A673 (cell line): Measurements from ENCODE around the gene ASIC3. TPM values are rescaled to one million over a fixed set of nuclear protein-coding genes. Genes with fewer than 3 reads are reported as not detected.
A peak's percentile ranks its signal among the peaks of the same experiment; 100 is the strongest.

ENCODE experiments used
- BruUV-seq: library from RNA; stranded (reverse); fragments of 400-500 nt; replicated peaks from 2 replicates; lab custom pipeline; 2021; lab: Mats Ljungman, UMichigan
- CTCF ChIA-PET: fragments of 300-600 bp; sonication (Branson Sonifier 250); formaldehyde crosslinking; loops from one replicate; lab custom pipeline; 2022; ENCODE audit warnings: antibody characterized with exemption; lab: Charles Lee
- POLR2A ChIA-PET: fragments of 300-600 bp; sonication (Branson Sonifier 250); formaldehyde crosslinking; loops from one replicate; lab custom pipeline; 2022; ENCODE audit warnings: antibody characterized with exemption; ENCODE audit not compliant: low non-redundant PET; lab: Charles Lee
- DNase-seq: peaks from one replicate; pipeline ENCODE4 v3.0.0-alpha.2; 2015; ENCODE audit warnings: low spot score
- H3K27ac ChIP-seq: fragments of 200-600 bp; sonication (generic); 2 replicates; pipeline ENCODE4 v1.5.1; 2016; ENCODE audit warnings: mixed run types, low read depth, mild to moderate bottlenecking, mixed read lengths, antibody characterized with exemption, low read length; ENCODE audit not compliant: poor library complexity, severe bottlenecking
- H3K27me3 ChIP-seq: fragments of 200-600 bp; sonication (generic); replicated peaks from 2 replicates; pipeline ENCODE4 v1.6.1; 2017; ENCODE audit warnings: mixed run types, low read depth, mild to moderate bottlenecking, mixed read lengths, antibody characterized with exemption, low read length; ENCODE audit not compliant: insufficient read depth, poor library complexity
- H3K36me3 ChIP-seq: fragments of 200-600 bp; sonication (generic); 2 replicates; pipeline ENCODE4 v1.6.1; 2016; ENCODE audit warnings: mixed run types, mild to moderate bottlenecking, mixed read lengths, antibody characterized with exemption, low read length; ENCODE audit not compliant: insufficient read depth, poor library complexity, severe bottlenecking
- H3K4me1 ChIP-seq: fragments of 200-600 bp; sonication (generic); 2 replicates; pipeline ENCODE4 v1.6.1; 2017; ENCODE audit warnings: mixed run types, mild to moderate bottlenecking, mixed read lengths, antibody characterized with exemption, low read length; ENCODE audit not compliant: insufficient read depth, poor library complexity, severe bottlenecking
- H3K4me3 ChIP-seq: fragments of 200-600 bp; sonication (generic); 2 replicates; pipeline ENCODE4 v1.5.1; 2016; ENCODE audit warnings: low read depth, mixed run types, mild to moderate bottlenecking, mixed read lengths, low read length; ENCODE audit not compliant: poor library complexity, severe bottlenecking
- H3K9me3 ChIP-seq: fragments of 200-600 bp; sonication (generic); 2 replicates; pipeline ENCODE4 v1.6.1; 2016; ENCODE audit warnings: mixed run types, low read depth, mild to moderate bottlenecking, mixed read lengths, antibody characterized with exemption, low read length; ENCODE audit not compliant: poor library complexity, severe bottlenecking
- EZH2 ChIP-seq: fragments of 200-600 bp; sonication (generic); IDR thresholded peaks from 2 replicates; pipeline ENCODE4 v1.6.1; 2017; ENCODE audit warnings: borderline replicate concordance, low read depth, mild to moderate bottlenecking, mixed read lengths, antibody characterized with exemption, low read length; ENCODE audit not compliant: poor library complexity, severe bottlenecking
- intact Hi-C: fragments of 100-400 bp; cut with micrococcal nuclease; formaldehyde crosslinking; loops from one replicate; pipeline ENCODE4 v1.10.0; 2022; ENCODE audit not compliant: unreplicated experiment
- total RNA-seq: library from RNA; stranded (reverse); gene quantifications from 2 replicates; pipeline ENCODE4 v1.2.3, GENCODE V29; 2021
- TF ChIP-seq, protein P1 (sequence below): fragments of 300-800, 200-600 bp; sonication (generic); conservative IDR thresholded peaks from 2 replicates; pipeline ENCODE4 v1.5.1; 2017; ENCODE audit warnings: low read depth, mild to moderate bottlenecking, antibody characterized with exemption, low read length, moderate library complexity, mixed read lengths

ASIC3 gene
- total RNA-seq, 1 experiment from 2014 or later: 4.5 TPM

DNA sequence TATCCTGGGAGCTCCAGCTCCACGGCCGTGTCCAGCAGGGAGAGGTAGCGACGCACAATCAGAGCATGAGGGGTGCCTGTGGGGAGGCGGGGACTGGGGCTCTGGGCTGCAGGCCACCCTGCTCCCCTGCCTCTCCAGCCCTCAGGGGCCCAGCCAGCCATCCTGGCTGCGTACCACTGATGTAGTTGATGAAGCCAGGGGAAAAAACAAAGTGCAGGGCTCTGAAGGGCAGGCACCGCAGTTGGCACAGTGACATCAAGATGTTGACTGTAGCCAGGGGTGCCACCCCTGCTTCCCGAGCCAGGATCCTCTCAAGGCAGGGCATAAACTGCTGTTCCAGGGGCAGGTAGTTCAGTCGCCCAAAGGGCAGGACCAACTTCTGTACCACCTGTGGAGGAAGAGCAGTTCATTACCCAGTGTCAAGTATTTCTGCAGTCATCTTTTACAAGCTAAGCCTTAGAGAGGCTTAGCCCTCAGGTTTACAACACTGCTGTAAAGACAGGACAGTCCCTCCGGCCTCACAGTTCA, 29.4 kb downstream of the ASIC3 start:
- TF ChIP-seq, protein P1, sequence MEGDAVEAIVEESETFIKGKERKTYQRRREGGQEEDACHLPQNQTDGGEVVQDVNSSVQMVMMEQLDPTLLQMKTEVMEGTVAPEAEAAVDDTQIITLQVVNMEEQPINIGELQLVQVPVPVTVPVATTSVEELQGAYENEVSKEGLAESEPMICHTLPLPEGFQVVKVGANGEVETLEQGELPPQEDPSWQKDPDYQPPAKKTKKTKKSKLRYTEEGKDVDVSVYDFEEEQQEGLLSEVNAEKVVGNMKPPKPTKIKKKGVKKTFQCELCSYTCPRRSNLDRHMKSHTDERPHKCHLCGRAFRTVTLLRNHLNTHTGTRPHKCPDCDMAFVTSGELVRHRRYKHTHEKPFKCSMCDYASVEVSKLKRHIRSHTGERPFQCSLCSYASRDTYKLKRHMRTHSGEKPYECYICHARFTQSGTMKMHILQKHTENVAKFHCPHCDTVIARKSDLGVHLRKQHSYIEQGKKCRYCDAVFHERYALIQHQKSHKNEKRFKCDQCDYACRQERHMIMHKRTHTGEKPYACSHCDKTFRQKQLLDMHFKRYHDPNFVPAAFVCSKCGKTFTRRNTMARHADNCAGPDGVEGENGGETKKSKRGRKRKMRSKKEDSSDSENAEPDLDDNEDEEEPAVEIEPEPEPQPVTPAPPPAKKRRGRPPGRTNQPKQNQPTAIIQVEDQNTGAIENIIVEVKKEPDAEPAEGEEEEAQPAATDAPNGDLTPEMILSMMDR: no peak
- TF ChIP-seq EZH2: no peak
- no peaks in the 10 kb centered on the region for H3K27me3 ChIP-seq
- H3K4me1 ChIP-seq: peaks cover 31% of the 10 kb centered on the region
- intact Hi-C loops: no loop called here
- peaks cover 42% of the 10 kb centered on the region for H3K36me3 ChIP-seq
- ChIA-PET POLR2A (no interaction called here), CTCF (no interaction called here)
- no peak overlapping the region for H3K4me3 ChIP-seq
- BruUV-seq: no TSS peak
- DNase-seq: no peak
- no peaks in the 10 kb centered on the region for H3K9me3 ChIP-seq
- H3K27ac ChIP-seq: no peak overlapping the region

DNA sequence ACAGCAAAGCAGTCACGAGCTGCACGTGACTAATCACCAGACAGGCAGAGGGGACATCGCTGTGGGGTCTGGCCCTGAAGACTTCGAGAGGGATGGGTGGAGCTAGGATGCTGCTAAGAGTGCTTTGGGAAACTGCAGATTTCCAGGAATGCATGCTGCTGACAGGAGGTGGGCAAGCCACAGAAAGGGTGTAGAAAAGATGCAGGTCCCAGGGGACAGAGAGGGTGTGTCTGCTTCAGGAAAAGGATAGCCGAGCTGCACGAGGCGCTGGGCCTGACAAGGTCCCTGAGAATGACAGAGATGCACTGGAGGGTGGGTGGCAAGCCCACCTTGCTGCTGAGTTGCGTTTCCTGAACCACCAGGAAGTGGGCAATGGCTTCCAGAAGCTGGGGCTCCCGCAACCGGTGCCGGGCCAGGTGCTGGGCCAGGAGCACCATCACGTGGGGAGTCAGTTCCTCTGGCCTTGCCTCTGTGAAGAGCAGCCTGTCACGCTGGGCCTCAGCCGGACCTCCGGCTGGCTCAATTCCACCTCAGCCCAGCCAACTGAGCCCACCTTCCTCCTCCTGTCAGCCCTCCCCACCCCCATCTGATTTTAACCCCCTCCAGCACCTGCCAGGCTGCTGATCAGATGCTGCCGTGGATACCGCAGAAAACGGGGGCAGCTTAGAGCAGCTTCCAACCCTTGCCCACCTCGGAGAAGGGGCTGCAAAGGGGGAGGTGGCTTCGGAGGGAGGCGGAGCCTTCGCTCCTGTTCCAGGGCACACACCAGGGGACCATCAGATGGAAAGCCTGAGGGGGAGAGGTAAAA, 30.1 kb downstream of the ASIC3 start:
- no peak overlapping the region for H3K27ac ChIP-seq
- intact Hi-C loops: no loop called here
- ChIA-PET POLR2A (no interaction called here), CTCF (no interaction called here)
- H3K36me3 ChIP-seq: peaks cover 39% of the 10 kb centered on the region
- TF ChIP-seq EZH2: no peak
- TF ChIP-seq, protein P1: no peak
- H3K4me3 ChIP-seq: no peak overlapping the region
- H3K9me3 ChIP-seq: no peaks in the 10 kb centered on the region
- H3K27me3 ChIP-seq: no peaks in the 10 kb centered on the region
- no TSS peak for BruUV-seq
- peak; percentile 50 for DNase-seq
- peaks cover 33% of the 10 kb centered on the region for H3K4me1 ChIP-seq

DNA sequence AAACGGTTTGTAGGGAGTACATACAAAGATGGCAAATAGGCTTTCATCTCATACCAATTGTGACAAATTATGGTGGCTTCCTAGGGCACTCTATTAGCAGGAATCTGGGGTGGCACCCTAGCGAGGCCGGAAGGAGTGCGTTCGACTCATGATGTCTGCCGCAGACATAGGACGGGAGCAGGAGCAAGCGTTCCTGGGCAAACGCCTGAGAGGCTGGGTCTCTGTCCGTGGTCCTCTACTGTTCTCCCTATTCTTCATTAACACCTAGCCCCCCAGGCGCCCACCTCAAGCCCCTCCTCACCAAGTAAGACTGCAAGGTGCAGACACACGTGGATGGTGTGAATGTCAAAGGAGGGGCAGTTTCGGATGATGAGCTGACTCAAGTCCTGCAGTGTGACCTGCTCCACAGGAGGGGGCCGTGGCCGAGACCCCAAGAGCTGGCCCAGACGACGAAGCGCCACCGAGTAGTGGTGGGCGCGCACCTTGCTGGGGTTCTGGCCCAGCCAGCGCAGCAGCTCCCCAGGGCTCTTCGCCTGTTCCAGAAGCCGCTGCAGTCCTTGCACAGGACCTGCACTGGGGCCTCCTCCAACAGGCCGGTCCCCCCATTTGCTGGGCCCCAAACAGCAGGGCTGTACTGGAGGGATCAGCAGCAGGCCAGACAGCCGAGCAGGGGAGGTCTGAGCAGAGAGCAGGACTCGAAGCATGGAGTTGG, 31.0 kb downstream of the ASIC3 start:
- peaks cover 37% of the 10 kb centered on the region for H3K4me1 ChIP-seq
- no peaks in the 10 kb centered on the region for H3K9me3 ChIP-seq
- BruUV-seq: no TSS peak
- no peaks in the 10 kb centered on the region for H3K27me3 ChIP-seq
- TF ChIP-seq, protein P1: no peak
- TF ChIP-seq EZH2: no peak
- peak overlapping the region; percentile 95 for H3K27ac ChIP-seq
- DNase-seq: no peak
- peaks cover 30% of the 10 kb centered on the region for H3K36me3 ChIP-seq
- ChIA-PET CTCF (interaction anchor here (0.6 kb wide), 1 partner anchor 70 kb away, joined by 4 read pairs; no protein-coding TSS in a partner anchor), POLR2A (no interaction called here)
- intact Hi-C loops: no loop called here
- H3K4me3 ChIP-seq: peak overlapping the region; percentile 99
